HepG2 (cell line): Measurements from ENCODE around the gene FTCD. TPM values are rescaled to one million over a fixed set of nuclear protein-coding genes. Genes with fewer than 3 reads are reported as not detected.

Source experiments
- PCBP2 ChIP-seq: fragments of 200-400 bp; formaldehyde crosslinking; optimal IDR thresholded peaks from 2 replicates; pipeline ENCODE3; 2018; ENCODE audit warnings: low read length, low read depth; ENCODE audit not compliant: poor library complexity, severe bottlenecking
- RBAK ChIP-seq: sonication (generic); formaldehyde crosslinking; IDR thresholded peaks from 2 replicates; pipeline ENCODE4 v1.5.1; 2020; ENCODE audit warnings: mild to moderate bottlenecking, missing genetic modification reagents
- RFX1 ChIP-seq: fragments of 450-650 bp; IDR thresholded peaks from 2 replicates; pipeline ENCODE4 v1.6.1; 2017
- SIX1 ChIP-seq: sonication (generic); formaldehyde crosslinking; IDR thresholded peaks from 2 replicates; pipeline ENCODE4 v1.4.0; 2020; ENCODE audit warnings: missing genetic modification reagents, borderline replicate concordance
- TAF15 ChIP-seq: fragments of 200-400 bp; formaldehyde crosslinking; IDR thresholded peaks from one replicate; pipeline ENCODE4 v1.6.1; 2018; ENCODE audit warnings: mild to moderate bottlenecking, low read depth, low read length; ENCODE audit not compliant: poor library complexity, severe bottlenecking
- TBX3 ChIP-seq: fragments of 450-650 bp; IDR thresholded peaks from 2 replicates; pipeline ENCODE4 v1.6.1; 2017; ENCODE audit warnings: antibody characterized with exemption, mild to moderate bottlenecking, inconsistent platforms, borderline replicate concordance
- ZKSCAN8 ChIP-seq: IDR thresholded peaks from 2 replicates; pipeline ENCODE4 v1.6.1; 2016; ENCODE audit warnings: borderline replicate concordance, missing genetic modification reagents, missing compliant biosample characterization
- ZNF670 ChIP-seq: sonication (generic); formaldehyde crosslinking; IDR thresholded peaks from 2 replicates; pipeline ENCODE4 v1.8.0; 2022; ENCODE audit warnings: mild to moderate bottlenecking, missing genetic modification reagents, borderline replicate concordance
- ZNF746 ChIP-seq: sonication (generic); formaldehyde crosslinking; IDR thresholded peaks from 2 replicates; pipeline ENCODE4 v1.8.0; 2022; ENCODE audit warnings: mild to moderate bottlenecking, missing genetic modification reagents
- ZNF761 ChIP-seq: sonication (generic); formaldehyde crosslinking; conservative IDR thresholded peaks from 2 replicates; pipeline ENCODE4 v1.4.0; 2020; ENCODE audit warnings: mild to moderate bottlenecking, missing genetic modification reagents
- ZNF879 ChIP-seq: sonication (generic); formaldehyde crosslinking; IDR thresholded peaks from 2 replicates; pipeline ENCODE4 v1.8.1; 2023; ENCODE audit warnings: missing genetic modification reagents
- ZSCAN20 ChIP-seq: sonication (generic); formaldehyde crosslinking; IDR thresholded peaks from 2 replicates; pipeline ENCODE4 v1.4.0; 2020; ENCODE audit warnings: missing genetic modification reagents, mild to moderate bottlenecking, borderline replicate concordance
- polyA plus RNA-seq, 8 experiments: library from polyadenylated mRNA; depleted of rRNA in 3 of 8; stranded (reverse) in 7 of 8; unstranded in 1 of 8; fragments of >200 nt; fragmentation: Illumina TruSeq in 4 of 8; extraction: Trizol in 4 of 8; gene quantifications; 2 replicates each; pipeline versions ENCODE4 v1.2.1 to v1.2.3, GENCODE V29; 2011 to 2016; ENCODE audit warnings: low read depth in 4 of 8, missing spikeins in 1 of 8, mixed read lengths in 1 of 8; ENCODE audit not compliant: insufficient read depth in 1 of 8
- total RNA-seq, 5 experiments: library from RNA; depleted of rRNA; stranded (reverse); fragments of >200 nt; fragmentation: Illumina TruSeq; extraction: Trizol; gene quantifications; 2 replicates each; pipeline ENCODE4 v1.2.3, GENCODE V29; 2016; ENCODE audit warnings: low read depth in 1 of 5
- TF ChIP-seq, protein P1 (sequence below), 2 experiments: fragments of 450-650 bp in 1 of 2; sonication (generic) in 1 of 2; formaldehyde crosslinking in 1 of 2; IDR thresholded peaks; 2 replicates each; pipeline versions ENCODE4 v1.6.1 to v1.8.0; 2016 to 2022; ENCODE audit warnings: antibody characterized with exemption in 1 of 2, mild to moderate bottlenecking in 1 of 2, missing genetic modification reagents in 1 of 2
- TF ChIP-seq, protein P2 (sequence below): sonication (generic); formaldehyde crosslinking; IDR thresholded peaks from 2 replicates; pipeline ENCODE4 v1.4.0; 2020; ENCODE audit warnings: mild to moderate bottlenecking, missing genetic modification reagents
- TF ChIP-seq, protein P3 (sequence below): sonication (generic); formaldehyde crosslinking; IDR thresholded peaks from 2 replicates; pipeline ENCODE4 v1.5.0; 2020; ENCODE audit warnings: missing genetic modification reagents

The FTCD gene
- total and polyA plus RNA-seq, 2 of the 13 experiments (the other 11 are each of a cell fraction or from before 2014, with no cell fraction given), result 75.7 to 105 TPM

DNA sequence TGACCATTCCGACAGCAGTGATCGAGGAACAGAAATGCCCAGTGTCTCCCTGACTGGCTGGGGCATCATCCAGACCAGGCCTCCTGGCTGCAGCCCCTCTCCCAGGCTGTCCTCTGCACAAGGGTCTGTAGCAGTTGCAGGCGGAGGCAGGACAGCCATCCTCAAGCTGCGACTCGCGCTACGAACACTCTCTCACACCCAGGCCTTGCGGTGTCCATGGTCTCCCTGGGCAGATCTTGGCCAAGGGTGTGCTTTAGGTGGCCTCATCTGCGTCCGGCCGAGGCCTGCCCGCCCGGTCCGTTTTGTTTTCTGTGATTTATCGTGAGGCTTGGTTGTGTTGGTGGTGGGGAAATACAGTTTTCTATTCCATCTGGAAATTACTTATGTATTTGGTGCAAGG is 15.7 kb downstream of the FTCD start (continued):
- TF ChIP-seq, protein P1, sequence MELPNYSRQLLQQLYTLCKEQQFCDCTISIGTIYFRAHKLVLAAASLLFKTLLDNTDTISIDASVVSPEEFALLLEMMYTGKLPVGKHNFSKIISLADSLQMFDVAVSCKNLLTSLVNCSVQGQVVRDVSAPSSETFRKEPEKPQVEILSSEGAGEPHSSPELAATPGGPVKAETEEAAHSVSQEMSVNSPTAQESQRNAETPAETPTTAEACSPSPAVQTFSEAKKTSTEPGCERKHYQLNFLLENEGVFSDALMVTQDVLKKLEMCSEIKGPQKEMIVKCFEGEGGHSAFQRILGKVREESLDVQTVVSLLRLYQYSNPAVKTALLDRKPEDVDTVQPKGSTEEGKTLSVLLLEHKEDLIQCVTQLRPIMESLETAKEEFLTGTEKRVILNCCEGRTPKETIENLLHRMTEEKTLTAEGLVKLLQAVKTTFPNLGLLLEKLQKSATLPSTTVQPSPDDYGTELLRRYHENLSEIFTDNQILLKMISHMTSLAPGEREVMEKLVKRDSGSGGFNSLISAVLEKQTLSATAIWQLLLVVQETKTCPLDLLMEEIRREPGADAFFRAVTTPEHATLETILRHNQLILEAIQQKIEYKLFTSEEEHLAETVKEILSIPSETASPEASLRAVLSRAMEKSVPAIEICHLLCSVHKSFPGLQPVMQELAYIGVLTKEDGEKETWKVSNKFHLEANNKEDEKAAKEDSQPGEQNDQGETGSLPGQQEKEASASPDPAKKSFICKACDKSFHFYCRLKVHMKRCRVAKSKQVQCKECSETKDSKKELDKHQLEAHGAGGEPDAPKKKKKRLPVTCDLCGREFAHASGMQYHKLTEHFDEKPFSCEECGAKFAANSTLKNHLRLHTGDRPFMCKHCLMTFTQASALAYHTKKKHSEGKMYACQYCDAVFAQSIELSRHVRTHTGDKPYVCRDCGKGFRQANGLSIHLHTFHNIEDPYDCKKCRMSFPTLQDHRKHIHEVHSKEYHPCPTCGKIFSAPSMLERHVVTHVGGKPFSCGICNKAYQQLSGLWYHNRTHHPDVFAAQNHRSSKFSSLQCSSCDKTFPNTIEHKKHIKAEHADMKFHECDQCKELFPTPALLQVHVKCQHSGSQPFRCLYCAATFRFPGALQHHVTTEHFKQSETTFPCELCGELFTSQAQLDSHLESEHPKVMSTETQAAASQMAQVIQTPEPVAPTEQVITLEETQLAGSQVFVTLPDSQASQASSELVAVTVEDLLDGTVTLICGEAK (IDR thresholded peaks at IDR 0.05), result no peak
- TF ChIP-seq, protein P1 (CRISPR knock-in tag; IDR thresholded peaks at IDR 0.05), result no peak
- TF ChIP-seq SIX1 (CRISPR knock-in tag), result no peak
- TF ChIP-seq, protein P2, sequence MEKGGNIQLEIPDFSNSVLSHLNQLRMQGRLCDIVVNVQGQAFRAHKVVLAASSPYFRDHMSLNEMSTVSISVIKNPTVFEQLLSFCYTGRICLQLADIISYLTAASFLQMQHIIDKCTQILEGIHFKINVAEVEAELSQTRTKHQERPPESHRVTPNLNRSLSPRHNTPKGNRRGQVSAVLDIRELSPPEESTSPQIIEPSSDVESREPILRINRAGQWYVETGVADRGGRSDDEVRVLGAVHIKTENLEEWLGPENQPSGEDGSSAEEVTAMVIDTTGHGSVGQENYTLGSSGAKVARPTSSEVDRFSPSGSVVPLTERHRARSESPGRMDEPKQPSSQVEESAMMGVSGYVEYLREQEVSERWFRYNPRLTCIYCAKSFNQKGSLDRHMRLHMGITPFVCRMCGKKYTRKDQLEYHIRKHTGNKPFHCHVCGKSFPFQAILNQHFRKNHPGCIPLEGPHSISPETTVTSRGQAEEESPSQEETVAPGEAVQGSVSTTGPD (CRISPR knock-in tag), result no peak
- TF ChIP-seq TBX3, result no peak
- TF ChIP-seq, protein P3, sequence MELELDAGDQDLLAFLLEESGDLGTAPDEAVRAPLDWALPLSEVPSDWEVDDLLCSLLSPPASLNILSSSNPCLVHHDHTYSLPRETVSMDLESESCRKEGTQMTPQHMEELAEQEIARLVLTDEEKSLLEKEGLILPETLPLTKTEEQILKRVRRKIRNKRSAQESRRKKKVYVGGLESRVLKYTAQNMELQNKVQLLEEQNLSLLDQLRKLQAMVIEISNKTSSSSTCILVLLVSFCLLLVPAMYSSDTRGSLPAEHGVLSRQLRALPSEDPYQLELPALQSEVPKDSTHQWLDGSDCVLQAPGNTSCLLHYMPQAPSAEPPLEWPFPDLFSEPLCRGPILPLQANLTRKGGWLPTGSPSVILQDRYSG (CRISPR knock-in tag), result no peak
- no peak for TF ChIP-seq RBAK (CRISPR knock-in tag)
- TF ChIP-seq ZNF879, result no peak
- TF ChIP-seq ZNF761 (CRISPR knock-in tag), result no peak
- no peak for TF ChIP-seq ZNF670 (CRISPR knock-in tag)
- TF ChIP-seq ZNF746 (CRISPR knock-in tag), result no peak
- no peak for TF ChIP-seq ZSCAN20
- TF ChIP-seq TAF15, result no peak
- TF ChIP-seq PCBP2, result no peak
- TF ChIP-seq ZKSCAN8 (CRISPR knock-in tag), result no peak
- TF ChIP-seq RFX1, result no peak
